ENCODE results near the gene CHD5.

The CHD5 gene

GRCh38 chr1:6200188-6200809, 20.2 kb upstream of the CHD5 start:
- no peak for DNase-seq (ENCODE audit: low spot score)

- peak; percentile 99 for DNase-seq (ENCODE audit: low spot score)
These were observed 19.4 kb upstream of the CHD5 start, which contains the start of gene RPL22 for GRCh38 chr1:6199298-6200187. Gene RPL22 (minus strand): TSS chr1:6199595. CDS start chr1:6199573, 22 bp downstream.

GRCh38 chr1:6198646-6199297, 18.7 kb upstream of the CHD5 start:
- no peak for DNase-seq (ENCODE audit: low spot score)

- DNase-seq (ENCODE audit: low spot score), result no peak
These were observed 17.8 kb upstream of the CHD5 start for GRCh38 chr1:6197746-6198427.

GRCh38 chr1:6191968-6192367, 11.8 kb upstream of the CHD5 start:
- no peak for DNase-seq (ENCODE audit: low spot score)

GRCh38 chr1:6188466-6188865, 8.3 kb upstream of the CHD5 start:
- DNase-seq (ENCODE audit: low spot score), result no peak

- DNase-seq (ENCODE audit: low spot score), result no peak
These were observed 5.7 kb upstream of the CHD5 start for GRCh38 chr1:6185635-6186382.

GRCh38 chr1:6185151-6185550, 5.0 kb upstream of the CHD5 start:
- DNase-seq (ENCODE audit: low spot score), result no peak

GRCh38 chr1:6184083-6184783, 4.1 kb upstream of the CHD5 start:
- no peak for DNase-seq (ENCODE audit: low spot score)

GRCh38 chr1:6183520-6183989, 3.4 kb upstream of the CHD5 start:
- no peak for DNase-seq (ENCODE audit: low spot score)

GRCh38 chr1:6181347-6181770, 1.2 kb upstream of the CHD5 start:
- DNase-seq (ENCODE audit: low spot score), result no peak

GRCh38 chr1:6180707-6181311, 688 bp upstream of the CHD5 start:
- no peak for DNase-seq (ENCODE audit: low spot score)

- DNase-seq (ENCODE audit: low spot score), result no peak
These were observed 451 bp downstream of the CHD5 start for GRCh38 chr1:6179564-6180175.

GRCh38 chr1:6178751-6179563, 1.2 kb downstream of the CHD5 start:
- no peak for DNase-seq (ENCODE audit: low spot score)

- DNase-seq (ENCODE audit: low spot score), result no peak
These were observed 2.3 kb downstream of the CHD5 start for GRCh38 chr1:6177681-6178380.

GRCh38 chr1:6176779-6177178, 3.3 kb downstream of the CHD5 start:
- no peak for DNase-seq (ENCODE audit: low spot score)

- DNase-seq (ENCODE audit: low spot score), result no peak
These were observed 4.7 kb downstream of the CHD5 start for GRCh38 chr1:6175411-6175828.

Data from globus pallidus (tissue), 1 donor.